Measurements from ENCODE around the gene CDKL5.
A peak's percentile ranks its signal among the peaks of the same experiment; 100 is the strongest.
"Not testable (repeated sequence)": the region's sequence is repeated elsewhere in the genome, so short reads cannot be mapped to it uniquely, and the experiment has no call there.

Gene CDKL5
- total RNA-seq = 5.6 to 6.7 reads per million in 2 donors

DNA sequence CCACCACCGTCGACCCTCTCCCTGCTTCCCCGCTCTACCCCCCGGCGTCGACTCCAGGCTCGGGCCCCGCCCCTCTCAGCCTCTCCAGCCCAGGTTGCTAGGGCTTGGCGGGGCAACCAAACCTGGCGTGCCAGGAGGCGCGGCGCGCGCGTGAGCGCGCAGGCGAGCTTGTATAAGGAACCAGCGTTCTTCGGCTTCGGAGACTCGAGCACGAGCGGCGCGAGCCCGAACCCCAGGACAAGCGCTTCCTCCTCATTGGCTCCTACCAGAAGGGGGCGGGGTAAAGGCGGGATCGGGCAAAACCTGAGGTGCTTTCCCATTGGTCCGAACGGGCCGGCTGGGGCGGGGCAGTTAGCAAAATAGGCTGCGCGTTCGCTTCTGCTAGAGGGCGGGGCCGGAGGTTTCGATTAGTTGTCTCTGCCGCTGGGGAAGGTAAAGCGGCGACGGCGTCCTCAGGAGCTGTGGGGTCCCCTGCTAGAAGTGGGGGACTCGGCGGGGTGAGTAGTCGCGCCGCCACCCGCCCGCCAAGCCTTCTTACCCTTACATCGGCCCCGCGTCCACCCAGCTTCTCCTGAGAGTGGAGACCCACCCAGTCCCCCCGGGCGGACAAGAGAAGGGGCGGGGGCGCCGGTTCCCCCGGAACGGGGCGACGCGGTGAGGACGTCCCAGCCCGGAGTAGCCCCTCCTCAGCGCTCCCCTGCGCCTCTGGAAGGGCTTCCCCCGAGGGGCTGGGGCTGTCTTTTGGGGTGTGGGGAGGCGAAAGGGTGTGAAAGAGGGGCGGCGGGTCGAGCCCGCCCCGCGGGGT, at the start of gene CDKL5:
Gene CDKL5 (plus strand): TSS at position 410 of the 805 bp plus-strand sequence. CDS start 81,489 bp downstream, outside the sequence.
- DNase-seq = peak; percentile 80 to 98 (median 94)

DNA sequence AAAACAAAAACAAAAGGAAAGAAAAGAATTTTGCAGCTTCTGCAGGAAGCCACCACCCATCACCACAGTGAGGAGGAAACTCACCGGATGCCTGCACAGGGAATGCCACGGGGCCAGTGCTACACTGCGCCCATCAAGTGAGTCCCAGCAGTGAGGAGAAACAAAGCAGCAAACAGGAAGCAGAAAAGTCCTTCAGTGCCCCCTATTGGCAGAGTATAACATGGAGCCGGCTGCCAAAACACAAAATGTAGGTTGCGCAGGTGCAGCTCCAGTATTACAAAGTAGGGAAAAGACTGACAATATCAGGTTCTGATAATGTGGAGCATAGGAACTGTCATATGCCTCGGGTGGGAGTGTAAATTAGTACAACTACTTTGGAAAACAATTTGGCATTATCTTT, 47.6 kb upstream of the CDKL5 start:
- DNase-seq = peak in 1 of 5 experiments; percentile 28

DNA sequence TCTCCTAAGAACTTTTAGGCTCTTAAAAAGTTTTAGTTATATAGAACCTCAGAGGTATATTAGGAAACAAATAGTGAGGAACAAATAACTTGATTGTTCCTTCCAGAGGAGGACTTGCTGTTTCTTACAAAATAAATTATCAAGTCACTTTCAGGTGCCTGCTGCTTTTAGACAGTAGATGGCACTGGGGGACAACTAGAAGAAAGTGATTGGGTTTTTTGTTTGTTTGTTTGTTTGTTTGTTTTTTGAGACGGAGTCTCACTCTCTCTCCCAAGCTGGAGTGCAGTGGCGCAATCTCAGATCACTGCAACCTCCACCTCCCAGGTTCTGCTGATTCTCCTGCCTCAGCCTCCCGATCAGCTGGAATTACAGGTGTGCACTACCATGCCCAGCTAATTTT, 35.4 kb upstream of the CDKL5 start:
- DNase-seq = no peak

DNA sequence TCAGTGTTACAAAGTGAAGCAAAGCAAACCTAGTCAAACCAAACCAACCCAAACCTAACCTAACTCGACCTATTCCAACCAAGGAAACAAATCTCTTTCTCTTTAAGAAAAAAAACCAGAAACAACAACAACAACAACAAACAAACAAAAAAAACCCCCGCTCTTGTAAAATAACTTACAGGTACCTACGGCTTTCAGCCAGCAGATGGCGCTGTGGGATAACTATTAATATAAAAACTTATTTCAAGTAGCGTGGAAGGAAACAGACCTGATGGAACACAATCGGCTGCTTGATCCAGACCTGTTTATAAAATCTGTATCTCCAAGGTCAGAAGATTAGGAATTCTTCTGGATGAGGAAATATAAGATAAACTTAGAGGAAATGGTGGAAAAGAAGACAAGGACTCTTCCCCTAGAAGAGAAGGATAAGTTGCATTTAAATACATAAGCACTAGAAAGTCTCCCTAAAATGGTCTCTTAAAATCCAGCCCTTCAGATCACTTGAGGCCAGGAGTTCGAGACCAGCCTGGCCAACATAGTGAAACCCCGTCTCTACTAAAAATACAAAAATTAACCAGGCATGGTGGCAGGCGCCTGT, 34.4 kb upstream of the CDKL5 start:
- peak; percentile 33 to 56 (median 40) for DNase-seq

DNA sequence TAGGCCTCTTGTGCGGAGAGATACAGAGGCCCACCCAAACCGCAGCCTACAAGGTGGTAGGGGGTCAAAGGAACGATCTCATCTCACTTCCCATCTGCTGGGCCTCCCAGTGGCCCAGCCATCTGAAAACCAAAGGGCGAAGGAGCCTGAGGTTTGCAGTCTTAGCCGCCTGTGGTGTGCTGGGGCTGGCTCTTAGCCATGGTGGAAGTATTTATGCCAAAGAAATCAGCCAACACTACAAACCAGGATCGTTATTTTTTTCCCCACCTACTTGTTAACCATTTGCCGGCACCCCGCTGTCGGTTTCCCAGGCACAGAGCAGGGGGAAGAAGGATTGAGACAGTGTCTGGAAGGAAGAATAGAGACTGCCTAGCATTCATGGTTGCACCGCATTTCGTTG, 30.9 kb upstream of the CDKL5 start:
- no peak for DNase-seq

DNA sequence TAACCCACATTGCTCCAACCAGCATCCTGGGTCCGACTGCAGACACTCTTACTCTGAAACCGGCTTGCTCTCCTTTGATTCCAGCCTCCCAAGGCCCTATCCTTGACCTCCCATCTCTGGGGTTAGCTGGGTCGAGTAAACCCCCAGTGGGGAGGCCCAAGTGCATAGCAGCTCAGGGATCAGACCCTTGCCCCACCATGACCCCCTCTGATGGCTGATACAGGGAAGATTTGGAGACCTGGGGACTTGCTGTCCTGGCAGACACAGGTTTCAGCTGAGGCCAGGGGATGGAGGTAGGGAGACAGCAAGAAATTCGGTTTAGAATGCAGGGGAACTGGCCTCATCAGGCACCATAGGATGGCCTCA, 23.6 kb upstream of the CDKL5 start:
- DNase-seq = no peak

DNA sequence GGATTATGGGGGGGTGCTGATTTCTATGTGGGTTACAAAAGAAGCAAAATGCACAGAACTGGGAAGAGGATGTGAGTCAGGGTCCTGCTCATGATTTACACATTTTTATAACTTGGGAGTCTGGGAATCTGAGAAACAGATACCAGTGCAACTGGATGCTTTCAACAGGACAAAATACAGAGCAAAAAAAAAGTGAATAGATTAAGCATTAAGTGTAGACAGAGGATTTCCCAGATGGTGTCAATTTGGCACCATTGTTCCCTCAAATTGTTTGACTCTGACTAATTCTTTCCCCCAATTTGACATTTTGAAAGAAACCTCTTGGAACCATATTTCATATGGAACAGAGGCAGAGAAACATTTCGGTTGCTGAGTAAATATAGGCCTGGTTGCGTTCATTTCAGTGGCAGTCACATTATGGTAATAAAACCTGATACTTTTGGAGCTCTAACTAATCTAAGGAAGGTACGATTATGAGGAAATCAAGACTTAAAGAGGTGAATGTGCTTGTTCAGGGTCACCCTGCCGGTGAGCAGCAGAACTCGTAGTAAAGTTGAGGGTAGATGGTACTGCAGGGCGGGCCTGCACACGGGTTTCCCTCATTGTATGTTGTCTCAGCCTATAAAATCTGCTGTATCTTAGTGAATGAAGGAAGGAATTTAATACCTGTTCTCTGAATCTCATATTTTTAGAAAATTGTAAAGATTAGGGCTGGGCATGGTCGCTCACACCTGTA, 18.7 kb upstream of the CDKL5 start:
- DNase-seq = no peak

DNA sequence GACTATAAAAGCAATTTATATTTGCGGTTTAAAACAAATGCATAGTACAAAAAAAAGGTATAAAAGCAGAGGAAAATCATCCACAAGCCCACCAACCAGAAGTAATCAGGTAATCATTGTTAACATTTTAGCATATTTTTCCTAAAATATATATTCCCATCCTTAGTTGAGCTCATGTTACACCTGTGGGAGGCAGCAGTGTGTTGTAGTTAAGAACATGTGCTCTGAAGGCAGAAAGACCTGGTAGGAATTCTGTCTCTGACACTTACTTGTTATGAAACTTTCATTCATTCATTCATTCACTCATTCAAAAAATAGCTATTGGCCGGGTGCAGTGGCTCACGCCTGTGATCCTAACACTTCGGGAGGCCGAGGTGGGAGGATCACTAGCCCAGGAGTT, 15.4 kb upstream of the CDKL5 start:
- DNase-seq = no peak

DNA sequence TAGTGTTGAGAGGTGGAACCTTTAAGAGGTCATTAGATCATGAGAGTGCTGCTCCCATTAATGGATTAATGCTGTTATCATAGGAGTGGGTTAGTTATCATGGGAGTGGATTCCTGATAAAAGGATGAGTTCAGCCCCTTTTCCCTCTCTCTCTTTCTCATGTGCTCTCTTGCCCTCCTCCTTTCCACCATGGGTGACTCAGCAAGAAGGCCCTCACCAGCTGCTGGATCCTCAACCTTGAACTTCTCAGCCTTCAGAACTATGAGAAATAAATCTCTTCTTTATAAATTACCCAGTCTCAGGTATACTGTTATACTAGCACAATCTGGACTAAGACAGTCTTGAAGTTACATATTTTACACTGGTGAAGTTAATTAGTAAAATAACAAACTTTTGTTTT, 10.0 kb upstream of the CDKL5 start:
- DNase-seq = no peak

DNA sequence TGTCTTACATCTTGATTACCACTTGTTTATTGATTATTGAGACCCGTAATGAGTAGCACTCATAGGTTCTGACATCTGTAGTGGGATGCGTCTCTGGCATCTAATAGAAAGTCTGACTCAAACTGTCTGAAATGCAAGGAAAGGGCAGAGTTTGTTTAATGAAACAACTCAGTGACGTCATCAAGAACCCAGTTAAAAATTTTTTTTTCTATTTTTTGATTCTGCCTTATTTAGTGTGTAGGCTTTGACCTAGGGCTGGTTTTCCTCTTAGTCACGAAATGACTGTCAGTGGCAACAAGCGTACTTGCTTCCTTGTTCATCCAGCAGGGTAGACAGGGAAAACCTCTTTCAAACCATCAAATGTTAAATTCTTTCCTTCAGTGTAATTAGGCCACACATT, 3.1 kb upstream of the CDKL5 start:
- DNase-seq = no peak

DNA sequence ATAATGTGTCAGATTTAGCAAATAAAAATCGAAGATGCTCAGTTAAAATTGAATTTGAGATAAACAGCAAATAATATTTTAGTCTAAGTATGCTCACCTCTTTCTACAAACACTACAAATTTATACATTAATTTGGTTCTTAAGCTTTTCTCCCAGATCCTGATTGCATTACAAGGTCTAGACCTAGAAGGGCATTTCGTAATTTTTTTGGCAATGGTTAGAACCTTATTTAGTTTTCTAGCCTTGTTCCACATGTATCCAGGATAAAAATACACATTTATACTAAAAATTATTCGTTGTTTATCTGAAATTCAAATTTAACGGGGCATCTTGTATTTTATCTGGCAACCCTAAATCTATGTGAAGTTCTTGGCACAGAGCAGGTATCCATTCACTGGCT, 2.5 kb upstream of the CDKL5 start:
- DNase-seq = no peak

DNA sequence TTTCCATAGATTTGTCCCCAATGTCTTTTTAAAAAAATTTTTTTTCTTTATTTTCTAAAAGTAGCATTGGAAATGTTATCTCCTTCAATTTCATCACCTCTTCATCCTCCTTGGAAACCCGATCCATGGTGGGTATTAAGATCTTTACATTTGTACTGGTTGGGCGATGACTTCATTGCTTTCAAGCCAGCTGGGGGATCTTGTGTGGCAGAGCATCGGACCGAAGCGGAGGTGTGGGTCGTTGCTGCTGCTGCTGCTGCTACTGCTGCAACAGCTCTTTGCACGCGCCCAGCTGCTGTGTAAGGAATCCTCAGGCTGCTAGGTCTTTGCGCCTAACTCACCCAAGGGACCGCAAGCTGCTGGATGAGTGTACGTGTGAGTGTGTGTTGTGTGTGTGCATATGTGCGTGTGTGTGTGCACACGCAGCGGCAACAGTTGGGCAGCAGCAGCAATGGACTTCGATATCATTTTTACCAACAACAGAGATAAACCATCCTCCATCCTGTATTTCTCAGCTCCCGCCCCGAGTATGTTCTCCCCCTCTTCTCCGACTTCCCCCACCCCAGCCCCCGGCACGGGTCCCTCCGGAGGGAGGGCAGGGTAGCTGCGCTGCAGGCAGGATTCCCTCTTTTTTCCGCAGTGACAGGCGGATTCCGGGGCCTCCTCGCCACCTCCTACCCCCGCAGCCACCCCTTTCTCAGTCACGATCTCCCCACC, 768 bp upstream of the CDKL5 start:
- DNase-seq = peak in 1 of 5 experiments; percentile 59

DNA sequence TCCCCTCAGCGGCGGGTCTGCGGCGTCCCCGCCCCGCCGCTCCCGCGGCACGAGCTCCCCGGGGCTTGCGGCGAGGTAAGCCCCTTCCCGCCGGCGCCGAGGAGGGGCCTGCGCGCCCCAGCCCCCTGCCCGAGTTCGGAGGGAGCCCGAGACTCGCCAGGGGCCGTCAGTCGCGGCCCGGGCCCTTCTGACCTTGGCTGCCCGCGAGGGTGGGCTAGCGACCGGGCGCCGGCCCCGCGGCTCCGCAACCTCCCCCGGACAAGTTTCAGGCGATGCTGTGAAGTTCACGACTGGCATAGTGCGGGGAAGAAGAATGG, 554 bp downstream of the CDKL5 start:
- no peak for DNase-seq

DNA sequence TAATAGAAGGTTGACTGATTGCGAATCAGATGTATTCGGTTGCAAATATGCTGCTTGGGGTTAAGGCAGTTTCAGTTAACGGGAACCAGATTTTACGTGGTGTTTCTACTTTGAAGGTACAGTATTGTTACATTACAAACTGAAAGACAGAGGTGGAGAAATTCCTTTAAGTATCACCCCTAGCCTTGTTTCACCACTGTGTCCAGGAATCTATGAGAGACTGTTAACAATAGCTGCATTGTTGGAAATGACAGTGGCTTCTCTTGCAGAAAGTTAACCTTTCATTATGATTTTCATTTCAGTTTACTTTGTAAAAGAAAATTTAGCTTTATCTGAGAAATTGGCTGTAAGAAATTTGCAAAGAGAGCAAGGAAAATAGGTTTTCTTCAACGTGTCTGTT, 2.6 kb downstream of the CDKL5 start:
- no peak for DNase-seq

DNA sequence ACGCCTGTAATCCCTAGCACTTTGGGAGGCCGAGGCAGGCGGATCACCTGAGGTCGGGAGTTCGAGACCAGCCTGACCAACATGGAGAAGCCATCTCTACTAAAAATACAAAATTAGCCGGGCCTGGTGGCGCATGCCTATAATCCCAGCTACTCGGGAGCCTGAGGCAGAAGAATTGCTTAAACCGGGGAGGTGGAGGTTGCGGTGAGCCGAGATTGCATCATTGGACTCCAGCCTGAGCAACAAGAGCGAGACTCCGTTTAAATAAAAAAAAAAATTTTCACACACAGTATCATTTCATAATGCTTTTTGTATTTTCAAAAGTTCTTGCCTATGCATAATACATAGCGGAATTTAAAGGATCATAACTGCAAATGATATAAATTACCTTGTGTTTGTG, 7.9 kb downstream of the CDKL5 start:
- not testable (repeated sequence) for DNase-seq

DNA sequence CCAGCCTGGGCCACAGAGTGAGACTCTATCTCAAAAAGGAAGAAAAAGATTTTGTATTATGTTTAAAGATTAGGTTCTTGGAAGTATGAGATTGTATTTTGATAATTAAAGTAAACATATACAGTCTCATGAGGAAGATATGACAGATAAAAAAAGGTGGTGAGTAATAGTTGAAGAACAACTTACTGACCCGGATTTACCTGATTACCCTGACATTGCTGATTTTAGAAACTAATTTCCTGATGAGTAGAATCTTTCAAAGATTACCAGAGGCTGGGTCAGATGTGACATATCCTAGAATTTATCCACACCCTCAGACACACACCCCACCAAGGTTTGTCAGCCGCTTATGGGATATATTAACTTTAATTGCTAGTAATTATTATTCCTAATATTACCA, 9.5 kb downstream of the CDKL5 start:
- DNase-seq = no peak

DNA sequence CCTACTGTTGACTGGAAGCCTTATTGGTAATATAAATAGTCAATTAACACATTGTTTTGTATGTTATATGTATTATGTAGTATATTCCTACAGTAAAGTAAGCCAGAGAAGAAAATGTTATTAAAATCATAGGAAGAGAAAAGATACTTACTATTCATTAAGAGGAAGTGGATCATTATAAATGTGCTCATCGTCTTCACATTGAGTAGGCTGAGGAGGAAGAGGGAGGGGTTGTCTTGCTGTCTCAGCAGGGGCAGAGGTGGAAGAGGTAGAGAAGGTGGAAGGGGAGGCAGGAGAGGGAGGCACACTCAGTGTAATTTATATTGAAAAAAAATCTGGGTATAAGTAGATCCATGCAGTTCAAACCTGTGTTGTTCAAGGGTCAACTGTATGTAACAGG, 10.6 kb downstream of the CDKL5 start:
- DNase-seq = no peak

DNA sequence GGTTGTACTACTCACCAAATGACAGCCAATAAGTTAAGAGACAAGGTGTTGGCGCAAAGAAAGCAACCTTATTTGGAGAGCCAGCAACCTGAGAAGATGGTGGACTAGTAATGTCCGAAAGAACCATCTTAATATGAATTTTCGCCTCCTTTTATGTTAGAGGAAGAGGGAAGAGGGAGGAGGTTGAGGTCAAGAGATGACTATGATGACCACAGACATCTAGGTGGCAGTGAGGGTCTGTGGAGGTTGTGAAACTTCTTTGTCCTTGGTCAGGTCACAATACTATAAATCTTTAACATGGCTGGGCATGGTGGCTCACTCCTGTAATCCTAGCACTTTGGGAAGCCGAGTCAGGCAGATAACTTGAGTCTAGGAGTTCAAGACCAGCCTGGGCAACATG, 15.4 kb downstream of the CDKL5 start:
- DNase-seq = no peak

DNA sequence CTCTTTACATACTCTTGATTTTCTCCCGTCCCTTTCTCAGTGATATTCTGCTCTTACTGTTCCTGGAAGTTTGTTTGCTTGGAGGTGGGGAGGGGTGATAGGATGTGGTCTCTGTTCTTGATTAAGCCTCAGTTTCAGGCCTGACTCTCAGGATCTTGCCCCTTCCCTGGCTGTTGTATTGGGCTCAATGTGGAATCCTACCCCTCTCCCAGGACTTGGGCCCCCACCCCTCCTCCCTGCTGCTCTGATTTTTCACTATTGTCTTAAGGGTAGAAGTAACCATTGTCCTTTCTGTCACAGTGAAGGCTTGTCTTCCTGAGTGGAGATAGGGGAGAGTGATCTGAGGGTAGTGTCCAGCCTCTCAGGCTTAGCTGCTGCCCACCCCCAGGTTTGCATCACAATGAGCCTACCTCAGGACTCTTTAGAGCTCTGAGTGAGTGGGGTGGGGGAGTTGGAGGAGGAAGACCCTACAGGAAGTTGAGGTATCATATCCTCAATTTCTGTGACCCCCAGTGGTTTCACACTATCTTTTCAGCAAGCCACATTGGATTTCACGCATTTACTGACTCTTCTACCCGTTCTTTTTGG, 16.5 kb downstream of the CDKL5 start:
- no peak for DNase-seq

DNA sequence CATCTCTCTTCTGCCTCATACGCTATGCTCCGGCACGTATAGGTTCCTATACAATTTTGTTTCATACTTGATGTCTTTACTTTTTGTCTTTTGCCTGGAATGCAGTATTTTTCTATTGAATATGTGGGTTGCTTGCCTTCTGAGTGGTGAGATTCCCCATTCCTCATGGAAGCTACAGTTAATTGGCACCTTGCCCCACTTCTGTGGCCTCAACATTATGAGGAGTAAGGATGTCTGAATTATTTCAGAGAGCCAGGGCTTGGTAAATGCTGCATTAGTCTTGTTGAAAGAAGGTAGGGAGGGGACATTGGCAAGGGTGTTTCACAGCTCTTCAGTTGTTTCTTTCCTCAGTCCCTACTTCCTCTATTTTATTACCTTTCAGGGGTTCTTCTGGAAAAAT, 23.0 kb downstream of the CDKL5 start:
- no peak for DNase-seq

DNA sequence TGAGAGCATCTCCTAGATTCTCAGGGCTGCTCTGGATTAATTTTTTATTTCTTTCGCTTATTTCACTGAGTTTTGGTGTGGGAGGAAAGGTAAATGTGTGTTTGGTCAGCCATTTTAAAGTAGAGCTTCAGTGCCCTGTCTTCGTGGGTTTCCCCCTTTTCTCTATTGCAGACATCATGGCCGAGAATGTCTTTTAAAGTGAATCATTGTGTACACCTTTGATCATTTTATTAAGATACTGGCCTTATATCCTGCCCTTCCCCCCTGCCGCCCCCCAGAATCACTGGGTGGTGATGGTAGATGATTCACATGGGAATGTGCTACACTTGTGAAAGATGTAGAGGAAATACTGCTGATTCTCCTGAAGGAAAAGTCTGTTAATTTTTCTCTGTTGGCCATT, 23.8 kb downstream of the CDKL5 start:
- DNase-seq = no peak

DNA sequence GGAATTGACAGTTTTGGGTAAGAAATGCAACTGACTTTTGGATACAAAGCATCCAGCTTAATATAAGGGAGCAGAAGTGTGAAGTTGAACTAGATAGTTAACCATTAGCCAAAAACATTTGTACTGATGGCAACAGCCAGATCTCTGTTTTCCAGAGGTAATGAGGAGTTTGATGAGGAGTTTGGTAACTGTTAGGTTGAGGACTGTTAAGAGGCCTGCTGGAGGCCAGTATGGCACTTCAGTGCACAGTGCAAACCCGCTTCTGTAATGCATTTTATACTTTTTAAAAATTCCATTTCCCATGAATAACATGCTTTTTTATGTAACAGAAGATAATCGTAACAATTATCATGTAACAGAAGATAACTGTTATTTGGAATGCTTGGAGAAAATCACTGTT, 30.0 kb downstream of the CDKL5 start:
- no peak for DNase-seq

DNA sequence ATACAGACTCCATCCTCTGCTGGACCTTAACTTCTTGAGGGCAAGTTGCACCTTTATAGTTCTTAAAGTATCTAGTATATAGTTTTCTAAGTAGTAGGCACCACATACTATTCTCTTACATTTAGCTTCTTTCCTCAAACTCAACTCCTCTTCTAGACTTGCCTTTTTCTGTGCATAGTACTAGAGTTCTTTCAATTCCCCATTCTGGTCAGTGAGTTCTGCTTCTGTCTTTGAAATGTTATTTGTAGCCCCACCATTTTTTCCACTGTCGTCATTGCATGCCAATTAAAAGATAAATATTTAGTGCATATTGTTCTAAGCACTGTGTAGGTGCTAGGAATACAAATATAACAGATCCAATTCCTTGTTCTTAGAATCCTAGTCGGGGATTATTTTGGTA, 31.6 kb downstream of the CDKL5 start:
- DNase-seq = no peak

All from T-helper 2 cell (primary cell).